GM19193 (cell line): ENCODE measurements around the gene RPS17.
A peak's percentile ranks its signal among the peaks of the same experiment; 100 is the strongest.

Experiments
- POLR2A ChIP-seq: IDR thresholded peaks from 4 replicates; pipeline ENCODE4 v1.6.1; 2011; ENCODE audit not compliant: insufficient read depth, insufficient read length; ENCODE audit errors: extremely low read depth

Gene RPS17

DNA sequence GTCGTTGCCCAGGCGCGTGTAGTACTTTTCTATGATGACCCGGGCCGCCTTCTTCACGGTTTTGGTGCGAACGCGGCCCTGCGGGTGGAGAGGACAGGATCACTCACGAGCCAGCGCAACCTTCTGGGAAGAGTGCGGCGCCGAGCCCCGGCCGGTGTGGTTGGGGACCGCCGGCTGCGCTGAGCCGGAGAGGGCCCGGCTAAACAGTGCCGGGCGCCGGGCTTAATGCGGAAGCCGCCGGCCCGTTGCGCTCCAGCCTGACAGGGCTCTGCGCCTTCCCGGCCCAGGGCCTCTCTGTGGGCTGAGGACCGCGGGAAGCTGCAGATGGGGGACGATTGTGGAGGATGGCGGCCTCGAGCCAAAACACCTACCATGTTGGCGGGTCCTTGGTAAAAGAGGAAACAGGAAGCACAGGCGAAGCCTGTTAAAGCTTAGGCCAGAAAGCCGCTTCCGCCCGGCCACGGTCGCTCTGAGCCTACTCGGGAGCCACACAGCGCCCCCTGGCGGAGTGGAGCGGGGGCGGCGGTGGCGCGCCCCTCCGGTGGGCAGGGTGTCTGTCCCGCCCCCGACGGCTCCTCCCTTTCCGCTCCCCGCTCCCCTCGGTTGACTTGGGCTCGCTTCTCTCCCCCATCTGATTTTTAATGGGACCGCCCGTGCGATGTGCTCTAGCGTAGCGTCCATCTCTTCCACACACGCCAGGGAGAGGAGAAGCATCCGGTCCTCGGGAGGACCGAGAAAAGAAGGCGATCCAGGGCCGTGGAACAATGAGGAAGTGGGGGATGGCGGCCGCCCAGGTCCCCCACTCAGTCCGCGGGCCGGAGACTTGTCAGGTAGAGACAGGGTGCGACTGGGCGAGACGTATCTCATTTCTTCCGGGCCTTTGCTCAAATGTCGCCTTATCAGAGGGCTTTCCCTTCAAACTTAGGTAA lies at the start of gene RPS17:
TSS of gene RPS17 (minus strand) at position 403 of the 929 bp plus-strand sequence. CDS start at position 374, 29 bp downstream.
- peak; percentile 99 for TF ChIP-seq POLR2A

DNA sequence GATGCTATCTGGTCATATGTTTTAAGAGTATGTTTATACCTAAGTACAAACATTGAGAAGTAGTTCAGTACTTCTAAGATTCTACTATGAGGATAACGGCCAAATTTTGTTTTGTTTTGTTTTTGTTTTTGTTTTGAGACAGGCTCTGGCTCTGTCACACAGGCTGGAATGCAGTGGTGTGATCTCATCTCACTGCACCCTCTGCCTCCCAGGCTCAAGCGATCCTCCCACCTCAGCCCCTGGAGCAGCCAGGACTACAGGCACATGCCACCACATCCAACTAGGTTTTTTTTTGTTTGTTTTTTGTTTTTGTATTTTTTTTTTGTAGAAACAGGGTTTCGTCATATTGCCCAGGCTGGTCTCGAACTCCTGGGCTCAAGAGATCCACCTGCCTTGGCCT lies 47.5 kb upstream of the RPS17 start:
- TF ChIP-seq POLR2A = no peak

- no peak for TF ChIP-seq POLR2A
These were observed 44.8 kb upstream of the RPS17 start for GRCh38 chr15:82585072-82585471.

DNA sequence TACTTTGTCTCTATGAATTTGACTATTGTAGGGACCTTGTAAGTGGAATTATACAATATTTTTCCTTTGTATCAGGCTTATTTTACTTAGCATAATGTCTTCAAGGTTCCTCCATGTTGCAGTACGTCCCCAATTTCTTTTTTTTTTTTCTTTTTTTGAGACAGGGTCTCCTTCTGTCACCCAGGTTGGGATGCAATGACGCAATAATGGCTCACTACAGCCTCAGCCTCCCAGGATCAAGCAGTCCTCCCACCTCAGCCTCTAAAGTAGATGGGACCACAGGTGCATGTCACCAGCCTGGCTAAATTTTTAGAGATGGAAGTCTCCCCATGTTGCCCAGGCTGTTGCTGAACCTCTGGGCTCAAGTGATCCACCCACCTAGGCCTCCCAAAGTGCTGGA lies 40.5 kb upstream of the RPS17 start:
- TF ChIP-seq POLR2A = no peak

DNA sequence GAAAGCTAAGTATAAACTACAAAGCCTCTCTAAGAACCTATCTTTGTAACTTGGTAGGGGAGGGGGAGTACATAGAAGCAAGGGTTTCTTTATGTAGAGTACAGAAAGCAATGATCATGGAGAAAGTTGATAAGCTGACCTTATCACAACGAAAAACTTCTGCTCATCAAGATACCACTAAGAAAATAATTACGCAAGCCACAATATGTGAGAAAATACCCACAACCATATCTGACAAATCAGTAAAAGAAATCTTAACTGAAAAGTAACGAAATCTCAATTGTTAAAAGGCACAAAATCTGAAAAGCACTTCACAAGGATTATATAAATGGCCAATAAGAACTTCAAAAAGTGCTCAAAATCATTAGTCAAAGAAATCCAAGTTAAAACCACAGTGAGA lies 35.1 kb upstream of the RPS17 start:
- no peak for TF ChIP-seq POLR2A

GRCh38 chr15:82572986-82573385 lies 32.7 kb upstream of the RPS17 start:
- no peak for TF ChIP-seq POLR2A

DNA sequence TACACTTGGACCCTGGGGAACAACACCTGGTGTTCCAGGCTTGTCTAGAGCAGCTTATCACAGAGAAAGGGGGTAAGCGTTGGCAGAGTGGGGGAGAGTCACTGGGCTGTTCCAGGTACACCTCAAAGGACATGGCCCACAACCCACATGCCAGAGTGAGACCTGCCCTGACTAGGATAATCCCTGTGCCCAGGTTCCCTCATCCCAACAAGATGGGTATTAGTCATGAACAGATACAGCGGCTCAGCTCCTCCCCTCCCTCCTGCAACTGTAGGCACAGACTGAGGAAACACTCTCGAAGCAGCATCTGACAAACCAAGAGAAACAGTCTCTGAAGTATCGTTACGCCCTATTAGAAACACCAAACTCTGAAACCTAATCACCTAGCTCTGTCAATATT lies 32.1 kb upstream of the RPS17 start:
- TF ChIP-seq POLR2A = no peak

GRCh38 chr15:82571722-82572222 lies 31.5 kb upstream of the RPS17 start:
- no peak for TF ChIP-seq POLR2A

DNA sequence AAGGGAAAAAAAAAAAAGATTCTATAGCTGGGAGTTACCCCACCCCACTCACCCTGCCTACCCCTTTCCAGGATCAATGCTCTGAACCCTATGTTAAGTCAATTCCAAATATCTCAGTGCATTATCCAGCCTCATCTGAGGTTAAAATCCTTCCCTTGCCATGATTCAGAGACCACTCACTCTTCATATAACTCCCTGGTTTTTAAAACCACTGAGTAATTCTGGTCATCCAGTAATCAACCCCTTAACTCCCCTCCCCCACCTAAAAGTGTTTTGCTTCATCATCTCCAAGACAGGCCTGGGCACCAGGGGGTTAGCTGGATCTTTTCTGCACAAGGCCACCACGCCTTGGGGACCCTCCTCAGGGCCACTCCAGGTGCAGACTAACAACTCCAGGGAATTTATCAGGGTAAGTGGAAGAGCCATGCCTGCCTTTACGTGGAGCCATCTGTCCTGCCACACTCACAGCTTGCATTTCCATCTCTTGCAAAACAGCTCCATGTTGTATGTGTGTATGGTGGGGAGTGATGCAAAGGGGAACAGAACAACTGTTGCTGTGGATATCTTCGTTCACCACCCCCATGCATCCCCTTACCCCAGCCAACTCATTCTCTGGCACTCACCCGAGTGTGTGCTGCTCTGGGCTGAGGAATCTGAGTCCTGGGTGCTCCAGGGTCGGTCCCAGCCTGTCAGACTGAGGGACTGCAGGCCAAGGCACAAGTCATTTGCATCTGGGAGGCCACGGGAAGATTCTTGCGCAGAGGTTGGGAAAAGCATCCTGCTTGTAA lies 30.7 kb upstream of the RPS17 start:
- TF ChIP-seq POLR2A = no peak

- no peak for TF ChIP-seq POLR2A
These were observed 29.6 kb upstream of the RPS17 start for GRCh38 chr15:82569834-82570233.

- TF ChIP-seq POLR2A = no peak
These were observed 28.7 kb upstream of the RPS17 start for GRCh38 chr15:82568986-82569385.

DNA sequence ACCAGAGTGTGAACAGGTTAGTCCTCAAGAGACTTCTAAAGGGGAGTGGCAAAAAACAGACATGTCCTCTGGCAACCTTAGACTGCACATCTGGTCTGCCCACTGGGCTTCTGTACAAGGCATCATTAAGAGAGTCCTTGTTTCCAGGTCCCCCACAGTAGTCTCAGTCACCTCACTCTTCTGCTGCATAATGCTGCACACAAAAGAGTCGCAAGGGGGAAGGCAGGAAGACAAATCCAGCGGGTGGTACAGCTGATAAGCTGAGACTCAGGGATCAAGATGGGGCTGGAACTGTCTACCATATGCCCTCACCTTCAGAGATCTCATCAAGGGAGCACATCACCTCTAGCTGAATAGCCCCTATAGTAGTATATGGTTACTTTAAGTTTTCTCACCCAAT lies 27.4 kb upstream of the RPS17 start:
- TF ChIP-seq POLR2A = no peak

DNA sequence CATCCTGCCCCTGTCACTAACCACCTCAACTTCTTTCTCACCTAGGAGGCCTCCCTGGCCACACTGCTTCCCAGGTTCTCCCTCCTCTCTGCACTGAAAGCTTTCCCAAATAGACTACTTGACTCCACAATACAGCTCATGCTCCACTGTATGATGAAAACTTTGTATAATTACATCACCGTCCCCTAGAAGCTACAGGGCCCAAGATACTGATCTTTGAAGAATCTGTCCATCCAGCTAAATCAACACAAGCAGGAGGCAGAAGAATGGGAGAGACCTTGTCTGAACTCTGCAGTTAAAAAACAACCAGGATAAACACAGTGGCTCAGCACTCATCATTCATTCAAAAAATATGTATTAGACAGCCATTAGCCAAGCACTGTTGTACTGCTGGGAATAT lies 26.4 kb upstream of the RPS17 start:
- TF ChIP-seq POLR2A = no peak

- no peak for TF ChIP-seq POLR2A
These were observed 18.2 kb upstream of the RPS17 start for GRCh38 chr15:82558502-82558901.

GRCh38 chr15:82556315-82557035 lies 16.2 kb upstream of the RPS17 start:
- no peak for TF ChIP-seq POLR2A
